Mucosa of rectum (tissue), 2 donors: ENCODE results near the gene CSMD2.

Experiments
- H3K27ac ChIP-seq, 2 donors: one replicate each; pipeline ENCODE4 v1.7.0; 2013; ENCODE audit warnings: inconsistent platforms in 2 of 2, low read depth in 2 of 2, low read length in 2 of 2
- H3K27me3 ChIP-seq, 2 donors: one replicate each; pipeline ENCODE4 v1.7.0; 2013; ENCODE audit warnings: low read length in 2 of 2; ENCODE audit not compliant: control insufficient read depth in 2 of 2, insufficient read depth in 2 of 2
- H3K36me3 ChIP-seq, 2 donors: one replicate each; pipeline ENCODE4 v1.7.0; 2013; ENCODE audit warnings: low read length in 2 of 2; ENCODE audit not compliant: control insufficient read depth in 2 of 2, insufficient read depth in 2 of 2
- H3K4me1 ChIP-seq, 2 donors: one replicate each; pipeline ENCODE4 v1.7.0; 2013; ENCODE audit warnings: low read length in 2 of 2, mild to moderate bottlenecking in 1 of 2; ENCODE audit not compliant: control insufficient read depth in 2 of 2, insufficient read depth in 2 of 2
- H3K4me3 ChIP-seq, 2 donors: one replicate each; pipeline ENCODE4 v1.7.0; 2013; ENCODE audit warnings: low read length in 2 of 2
- H3K9ac ChIP-seq, 2 donors: one replicate each; pipeline ENCODE4 v1.7.0; 2013; ENCODE audit warnings: low read length in 2 of 2, low read depth in 1 of 2, mild to moderate bottlenecking in 1 of 2
- H3K9me3 ChIP-seq, 2 donors: one replicate each; pipeline ENCODE4 v1.7.0; 2013; ENCODE audit warnings: low read length in 2 of 2; ENCODE audit not compliant: control insufficient read depth in 2 of 2
- donor health status: healthy.
- donor health status: Normal muscosa, but diverticular disease.

The CSMD2 gene

DNA sequence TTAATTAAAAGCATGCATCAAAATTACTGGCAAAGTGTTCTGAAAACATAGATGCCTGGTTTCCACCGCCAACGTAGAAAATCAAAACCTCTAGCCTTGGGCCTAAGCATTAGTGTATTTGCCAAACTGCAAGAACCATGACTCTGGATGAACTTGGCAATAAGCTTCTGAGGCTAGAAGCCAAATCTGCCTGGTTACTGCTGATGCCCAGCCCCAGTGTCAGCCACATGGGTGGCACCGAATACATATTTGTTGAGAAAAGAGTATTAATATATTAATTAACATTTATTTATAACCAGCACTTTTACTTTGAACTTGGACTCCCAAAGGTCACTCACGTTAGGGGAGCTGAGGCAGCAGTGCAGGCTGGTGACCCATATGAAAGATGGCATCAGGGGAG, 441.8 kb downstream of the CSMD2 start:
- Histone ChIP-seq H3K4me3 (no peak overlapping the region), H3K27me3 (no peaks in the 10 kb centered on the region), H3K36me3 (no peaks in the 10 kb centered on the region), H3K9me3 (no peaks in the 10 kb centered on the region), H3K27ac (no peak overlapping the region), H3K4me1 (no peaks in the 10 kb centered on the region), H3K9ac (no peak overlapping the region)

DNA sequence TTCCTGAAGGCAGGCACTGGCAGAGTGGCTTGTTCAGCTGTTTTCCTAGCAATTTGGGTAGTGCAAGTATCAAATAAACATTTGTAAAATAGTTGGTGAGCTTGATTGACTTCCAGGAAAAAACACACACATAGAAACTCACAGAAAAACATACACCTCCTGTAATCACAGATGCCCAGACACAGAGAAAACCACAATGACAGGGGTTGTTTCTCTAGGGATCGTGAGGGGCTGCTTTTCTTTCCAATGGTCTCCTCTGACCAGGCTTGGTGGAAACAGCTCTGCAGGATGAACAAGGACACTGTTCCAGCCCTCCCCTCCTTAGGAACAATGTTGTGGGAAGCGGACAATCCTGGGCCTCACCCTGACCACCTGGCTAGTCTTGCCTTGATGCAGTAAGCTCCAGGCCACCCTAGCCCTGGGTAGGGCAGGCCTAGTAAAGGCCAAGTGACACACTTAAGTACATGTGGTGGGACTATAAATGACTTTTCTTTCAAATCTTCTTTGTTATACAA, 443.7 kb downstream of the CSMD2 start:
- no peaks in the 10 kb centered on the region for H3K4me1 ChIP-seq
- no peak overlapping the region for H3K4me3 ChIP-seq
- no peak overlapping the region for H3K27ac ChIP-seq
- no peak overlapping the region for H3K9ac ChIP-seq
- H3K27me3 ChIP-seq: no peaks in the 10 kb centered on the region
- H3K9me3 ChIP-seq: no peaks in the 10 kb centered on the region
- H3K36me3 ChIP-seq: no peaks in the 10 kb centered on the region

DNA sequence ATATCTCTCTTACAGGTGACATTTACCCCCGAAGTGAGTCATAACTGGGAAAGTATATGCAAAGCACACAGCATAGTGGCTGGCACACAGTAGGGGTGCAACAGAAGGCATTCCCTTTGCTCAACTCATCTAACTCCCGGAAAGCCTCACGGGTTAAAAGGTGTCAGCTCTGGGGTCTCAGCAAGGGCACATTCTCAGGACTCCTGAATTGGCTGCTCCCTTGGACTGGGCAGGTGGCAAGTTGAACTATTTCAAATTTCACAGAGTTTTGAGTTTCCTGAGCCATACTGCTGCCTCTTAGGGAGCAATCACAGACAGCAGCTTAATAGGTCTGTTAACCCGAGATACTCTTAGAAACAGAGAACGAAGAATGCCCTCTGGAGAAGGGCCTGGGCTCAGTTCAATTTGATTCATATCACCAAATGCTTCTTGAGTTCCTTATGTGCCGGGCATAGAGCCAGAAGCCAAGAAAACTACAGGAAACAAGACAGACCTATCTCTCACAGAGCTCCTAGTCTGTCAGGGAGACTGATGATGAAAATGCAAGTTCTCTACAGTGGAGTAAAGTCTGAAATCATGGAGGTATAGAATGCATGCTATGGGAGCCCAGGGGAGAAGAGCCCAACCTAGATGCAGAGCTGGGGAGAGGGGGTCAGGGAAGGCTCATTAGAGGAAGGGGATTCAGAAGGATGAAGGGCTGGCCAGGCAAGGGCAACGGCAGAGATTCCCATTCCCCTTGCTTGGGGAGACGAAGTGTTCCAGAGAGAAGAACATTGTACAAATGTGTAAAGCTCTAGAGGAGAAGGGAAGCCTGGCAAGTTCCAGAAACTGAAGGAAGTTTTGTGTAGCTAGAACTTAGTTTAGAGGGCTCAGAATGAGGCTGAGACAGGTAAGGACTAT, 445.0 kb downstream of the CSMD2 start:
- Histone ChIP-seq H3K4me3 (no peak overlapping the region), H3K9ac (no peak overlapping the region), H3K4me1 (no peaks in the 10 kb centered on the region), H3K27ac (no peak overlapping the region), H3K27me3 (no peaks in the 10 kb centered on the region), H3K36me3 (no peaks in the 10 kb centered on the region), H3K9me3 (no peaks in the 10 kb centered on the region)

DNA sequence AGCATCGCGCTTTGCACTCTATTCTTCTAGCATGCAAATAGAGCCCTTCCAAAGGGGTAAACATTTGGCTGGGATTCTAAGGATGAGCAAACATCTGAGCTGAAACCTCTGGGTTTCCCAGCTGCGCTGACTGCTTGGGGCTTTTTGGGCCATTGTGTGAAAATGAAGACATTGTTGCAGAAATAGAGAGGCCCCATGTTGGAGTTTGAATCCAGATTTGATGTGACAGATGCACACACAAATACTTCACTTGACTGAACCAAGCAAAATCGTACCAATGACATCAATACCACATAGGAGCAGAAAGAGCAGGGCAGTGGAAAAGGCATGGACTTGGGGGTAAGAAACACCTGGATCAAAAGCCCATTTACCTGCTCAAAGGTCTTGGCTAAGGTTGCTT, 445.7 kb downstream of the CSMD2 start:
- no peak overlapping the region for H3K27ac ChIP-seq
- no peaks in the 10 kb centered on the region for H3K4me1 ChIP-seq
- H3K27me3 ChIP-seq: no peaks in the 10 kb centered on the region
- H3K36me3 ChIP-seq: no peaks in the 10 kb centered on the region
- no peak overlapping the region for H3K9ac ChIP-seq
- H3K9me3 ChIP-seq: no peaks in the 10 kb centered on the region
- H3K4me3 ChIP-seq: no peak overlapping the region

DNA sequence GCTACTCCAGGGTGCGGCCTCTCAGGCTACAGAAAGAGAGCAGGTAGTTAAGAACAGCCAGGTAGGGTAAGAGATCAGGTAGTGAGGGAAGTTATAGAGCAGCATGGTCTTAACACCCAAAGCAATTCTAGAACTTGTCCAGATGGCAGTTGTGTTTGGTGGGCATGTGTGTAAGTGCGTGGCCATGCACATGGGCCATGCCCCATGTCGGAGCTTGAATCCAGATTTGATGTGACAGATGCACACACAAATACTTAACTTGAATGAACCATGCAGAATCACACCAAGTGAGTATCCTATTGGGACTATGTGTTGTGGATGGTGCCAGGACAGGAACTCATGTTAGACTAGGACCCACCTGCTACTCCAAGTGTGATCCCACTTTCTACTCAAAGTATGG, 446.8 kb downstream of the CSMD2 start:
- no peak overlapping the region for H3K9ac ChIP-seq
- H3K4me3 ChIP-seq: no peak overlapping the region

DNA sequence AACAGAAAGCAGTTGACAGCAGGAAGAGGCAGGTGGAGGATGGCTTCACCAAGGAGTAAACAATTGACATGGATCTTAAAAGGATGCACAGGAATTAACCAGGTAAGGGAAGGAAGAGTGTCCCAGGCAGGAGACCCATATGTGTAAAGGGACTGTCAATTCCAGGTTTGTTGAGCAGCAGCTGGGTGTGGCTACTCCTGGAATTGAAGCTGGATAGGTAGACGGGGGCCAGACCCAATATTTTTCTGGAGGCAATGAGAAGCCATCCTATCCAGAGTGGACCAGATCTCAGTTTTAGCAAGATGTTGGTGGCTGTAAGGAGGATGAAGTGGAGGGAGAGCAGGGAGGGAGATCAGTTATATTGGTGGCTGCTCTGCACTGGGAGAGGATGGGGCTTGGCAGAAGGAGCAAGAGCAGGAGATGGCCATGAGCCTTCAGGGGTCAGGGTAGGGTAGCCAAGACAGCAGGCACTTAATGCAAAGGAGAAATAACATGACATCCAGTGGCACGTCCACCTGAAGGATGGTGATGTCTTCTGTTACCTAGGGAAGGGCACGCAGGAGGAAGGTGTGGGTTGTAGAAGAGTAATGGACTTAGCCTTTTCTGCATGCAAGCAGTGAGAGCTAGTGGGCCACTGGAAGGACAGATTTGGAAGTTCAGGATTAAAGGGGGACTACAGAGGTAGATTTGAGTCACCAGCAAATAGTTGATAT, 447.9 kb downstream of the CSMD2 start:
- Histone ChIP-seq H3K9me3 (no peaks in the 10 kb centered on the region), H3K9ac (no peak overlapping the region), H3K27me3 (no peaks in the 10 kb centered on the region), H3K36me3 (no peaks in the 10 kb centered on the region), H3K4me3 (no peak overlapping the region), H3K4me1 (no peaks in the 10 kb centered on the region), H3K27ac (no peak overlapping the region)

More for the DNA sequence above, 446.8 kb downstream of the CSMD2 start:
- H3K27ac ChIP-seq: no peak overlapping the region
- no peaks in the 10 kb centered on the region for H3K36me3 ChIP-seq
- no peaks in the 10 kb centered on the region for H3K9me3 ChIP-seq
- H3K4me1 ChIP-seq: no peaks in the 10 kb centered on the region
- no peaks in the 10 kb centered on the region for H3K27me3 ChIP-seq

DNA sequence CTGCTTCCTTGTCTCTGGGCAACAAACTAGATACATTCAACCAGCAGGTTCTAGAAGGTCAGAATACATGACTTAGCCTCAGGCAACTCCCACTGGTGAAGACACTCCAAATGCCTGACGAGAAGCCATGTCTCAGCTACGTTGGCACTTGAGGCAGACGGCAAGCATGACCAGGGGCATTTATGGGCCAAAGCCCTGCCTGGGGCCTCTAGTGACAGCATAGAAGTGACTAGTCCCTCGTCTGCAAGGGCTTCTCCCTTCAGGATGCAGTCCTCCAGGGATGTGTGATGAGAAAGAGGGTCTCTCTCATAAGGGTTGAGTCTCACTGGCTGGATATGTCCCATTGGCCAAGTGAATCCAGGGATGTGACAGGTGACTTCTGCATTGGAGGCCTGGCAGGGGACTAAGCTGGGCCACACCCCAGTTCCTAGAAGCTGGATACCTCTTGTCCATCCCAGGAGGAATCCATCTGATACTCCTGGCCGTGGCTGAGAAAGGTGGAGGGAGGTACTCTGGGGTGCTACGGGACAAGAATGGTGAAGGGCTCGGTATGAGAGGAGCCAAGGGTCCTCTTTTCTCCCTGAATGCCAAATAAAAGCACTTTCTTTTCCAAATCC, 449.7 kb downstream of the CSMD2 start:
- no peaks in the 10 kb centered on the region for H3K27me3 ChIP-seq
- no peak overlapping the region for H3K4me3 ChIP-seq
- no peaks in the 10 kb centered on the region for H3K9me3 ChIP-seq
- H3K27ac ChIP-seq: no peak overlapping the region
- no peaks in the 10 kb centered on the region for H3K36me3 ChIP-seq
- H3K9ac ChIP-seq: no peak overlapping the region
- no peaks in the 10 kb centered on the region for H3K4me1 ChIP-seq

DNA sequence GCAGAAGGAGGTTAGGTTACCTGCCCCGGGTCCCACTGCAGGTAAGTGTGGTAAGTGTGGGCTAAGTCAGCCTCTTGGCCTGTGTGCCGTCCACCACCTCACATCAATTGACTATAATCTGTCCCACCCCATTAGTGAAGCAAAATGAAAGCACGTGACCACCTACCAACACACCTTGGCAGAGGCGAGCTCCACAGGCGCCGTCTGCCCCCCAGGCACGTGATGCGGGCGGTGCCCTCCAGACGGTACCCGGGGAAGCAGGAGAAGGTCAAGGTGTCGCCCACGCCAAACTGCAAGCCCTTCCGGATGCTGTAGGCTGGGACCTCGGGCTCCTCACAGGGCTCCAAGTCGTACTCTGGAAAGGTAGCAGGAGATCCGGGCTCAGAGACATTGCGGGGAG, 450.6 kb downstream of the CSMD2 start:
- no peak overlapping the region for H3K4me3 ChIP-seq
- no peak overlapping the region for H3K27ac ChIP-seq
- no peaks in the 10 kb centered on the region for H3K27me3 ChIP-seq
- no peaks in the 10 kb centered on the region for H3K9me3 ChIP-seq
- H3K36me3 ChIP-seq: no peaks in the 10 kb centered on the region
- no peak overlapping the region for H3K9ac ChIP-seq
- no peaks in the 10 kb centered on the region for H3K4me1 ChIP-seq

DNA sequence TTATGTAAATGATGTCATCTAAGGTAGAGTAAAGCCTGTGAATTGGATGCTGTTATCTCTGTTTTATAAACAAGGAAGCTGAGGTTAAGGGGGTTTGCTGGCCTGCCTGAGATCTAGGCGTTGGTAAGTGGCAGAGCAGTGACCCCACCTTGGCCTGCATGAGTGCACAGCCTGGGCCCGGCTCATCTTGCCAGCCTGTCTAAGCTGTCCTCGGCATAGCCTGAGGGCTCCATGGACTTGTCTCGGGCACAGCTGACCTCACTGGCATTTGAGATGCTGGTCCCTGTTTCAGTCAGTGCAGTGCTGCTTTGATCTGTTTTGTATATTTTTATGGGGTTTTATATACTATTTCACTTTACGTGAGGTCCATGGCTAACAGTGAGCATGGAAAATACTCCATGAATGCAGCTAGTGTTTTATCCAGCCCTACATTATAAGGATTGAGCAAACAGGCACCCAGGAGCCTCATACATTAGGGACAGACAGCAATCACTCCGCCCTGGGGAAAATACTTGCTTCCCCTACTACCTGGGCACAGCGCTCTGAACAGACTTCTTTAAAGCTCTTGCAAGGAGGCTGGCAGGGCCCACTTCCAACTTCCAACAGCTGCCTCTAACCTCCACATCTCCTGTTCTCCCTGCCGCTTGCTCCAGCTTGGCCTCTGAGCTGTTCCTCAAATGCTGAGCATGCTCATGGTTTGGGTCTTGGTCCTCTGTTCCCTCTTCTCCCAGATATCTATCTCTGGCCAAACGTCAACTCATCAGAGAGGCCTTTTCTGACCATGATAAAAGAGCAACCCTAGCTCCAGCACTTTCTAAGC, 451.8 kb downstream of the CSMD2 start:
- Histone ChIP-seq H3K27me3 (no peaks in the 10 kb centered on the region), H3K27ac (no peak overlapping the region), H3K36me3 (no peaks in the 10 kb centered on the region), H3K9ac (no peak overlapping the region), H3K4me1 (no peaks in the 10 kb centered on the region), H3K9me3 (no peaks in the 10 kb centered on the region), H3K4me3 (no peak overlapping the region)
